Adrenal gland (tissue), 12 donors: ENCODE measurements around the gene HES6. TPM values are rescaled to one million over a fixed set of nuclear protein-coding genes. Genes with fewer than 3 reads are reported as not detected.

Experiments used
- DNase-seq, 7 donors: peaks; one replicate each; pipeline ENCODE4 v3.0.0-alpha.2; 2019 to 2020
- H3K27ac ChIP-seq, 5 donors: fragments of 200-600 bp; sonication (generic) in 4 of 5; 1 replicate in 3 of 5; 2 replicates in 2 of 5; pipeline versions ENCODE4 v1.5.1 to v1.8.0; 2016 to 2020; ENCODE audit warnings: mild to moderate bottlenecking in 1 of 5
- H3K27me3 ChIP-seq: fragments of 200-600 bp; 2 replicates; pipeline ENCODE4 v1.8.0; 2021
- H3K36me3 ChIP-seq, 2 donors: fragments of 200-600 bp; replicated peaks in 1 of 2; 1 replicate in 1 of 2; 2 replicates in 1 of 2; pipeline versions ENCODE4 v1.5.1 to v1.8.0; 2018 to 2022
- H3K4me1 ChIP-seq, 2 donors: fragments of 200-600 bp; replicated peaks in 1 of 2; 1 replicate in 1 of 2; 2 replicates in 1 of 2; pipeline versions ENCODE4 v1.5.1 to v1.8.0; 2018 to 2021
- H3K4me3 ChIP-seq, 4 donors: fragments of 200-600 bp; sonication (generic) in 3 of 4; one replicate each; pipeline ENCODE4 v1.5.1; 2016 to 2018
- H3K9me3 ChIP-seq, 3 donors: fragments of 200-600 bp; sonication (generic) in 1 of 3; replicated peaks in 1 of 3; 1 replicate in 2 of 3; 2 replicates in 1 of 3; pipeline versions ENCODE4 v1.5.1 to v1.8.0; 2016 to 2021
- POLR2A ChIP-seq, 2 donors: fragments of 450-650 bp; IDR thresholded peaks; one replicate each; pipeline ENCODE4 v1.6.1; 2017; ENCODE audit warnings: antibody characterized with exemption in 2 of 2, mild to moderate bottlenecking in 2 of 2, moderate library complexity in 1 of 2
- WGBS, 4 donors: extraction: QIAGEN DNeasy Blood & Tissue Kit in 2 of 4; methylation state at CpG; one replicate each; pipeline versions ENCODE4 v1.1.5 to v1.1.7; 2013 to 2017; 5-methylcytosine and 5-hydroxymethylcytosine counted together
- intact Hi-C, 2 donors: fragments of 100-400 bp; cut with DNase I; formaldehyde crosslinking; loops; one replicate each; pipeline versions ENCODE4 v1.14.1 to v1.15.0; 2022 to 2023
- polyA plus RNA-seq, 3 donors: library from polyadenylated mRNA; stranded (reverse); fragments of 200-250 nt in 2 of 3; fragments of 350-450 nt in 1 of 3; fragmentation: Illumina TruSeq in 1 of 3; extraction: RNeasy Lipid Tissue Mini Kit (QIAGEN cat#74804) in 1 of 3; gene quantifications; one replicate each; pipeline ENCODE4 v1.2.3, GENCODE V29; 2013 to 2014
- total RNA-seq, 9 donors: library from RNA; depleted of rRNA in 4 of 9; stranded (reverse); fragments of >200 nt in 4 of 9; fragments of 120-200 nt in 1 of 9; fragmentation: NEBNext Ultra II Directional in 1 of 9; extraction: Animal tissue kit (Norgen Biotek cat#: 25700) in 1 of 9; gene quantifications; one replicate each; pipeline versions ENCODE4 v1.1.0 to v1.2.4, GENCODE V29; 2013 to 2023
- TF ChIP-seq, protein P1 (sequence below), 6 experiments: fragments of 450-650 bp in 4 of 6; fragments of 200-600 bp in 2 of 6; sonication (generic) in 1 of 6; IDR thresholded peaks; 1 replicate in 5 of 6; 2 replicates in 1 of 6; pipeline versions ENCODE4 v1.5.1 to v1.8.0; 2016 to 2021; ENCODE audit warnings: antibody characterized with exemption in 6 of 6, mild to moderate bottlenecking in 2 of 6, moderate library complexity in 1 of 6
- donor health status: healthy with polysubstance abuse.
- donor health status: Bipolar disorder and iron deficiency.
- donor health status: DM: yes; HTN: yes; CAD: no.
- donor health status: DM: no; HTN: no; CAD: no.
- donor health status: DM: no; HTN: no; CAD: no.
- donor health status: DM: yes; HTN: yes; CAD: no.

Gene HES6
- total and polyA plus RNA-seq, 12 donors: 4.3 to 21.6 (median 11.0) TPM

DNA sequence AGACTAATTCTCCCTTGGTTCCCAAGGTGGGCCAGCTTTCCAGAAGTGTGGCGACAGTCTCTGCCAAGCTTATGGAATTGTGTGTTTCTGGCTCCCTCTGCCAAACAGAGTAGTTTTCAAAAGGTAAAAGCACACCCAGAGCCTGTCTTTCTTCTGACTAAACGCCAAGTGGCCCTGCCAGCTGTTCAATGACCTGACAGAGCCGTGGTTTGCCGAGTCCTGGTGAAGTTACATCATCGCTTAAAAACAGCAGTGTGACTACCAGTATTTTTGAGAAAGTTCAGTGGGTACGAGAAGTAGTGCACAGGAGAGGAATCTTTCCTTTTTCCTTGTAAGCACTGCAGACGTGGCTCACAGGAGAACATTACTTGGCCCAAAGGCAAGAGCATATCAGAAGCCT, 46.7 kb upstream of the HES6 start:
- no peak overlapping the region for H3K4me3 ChIP-seq

DNA sequence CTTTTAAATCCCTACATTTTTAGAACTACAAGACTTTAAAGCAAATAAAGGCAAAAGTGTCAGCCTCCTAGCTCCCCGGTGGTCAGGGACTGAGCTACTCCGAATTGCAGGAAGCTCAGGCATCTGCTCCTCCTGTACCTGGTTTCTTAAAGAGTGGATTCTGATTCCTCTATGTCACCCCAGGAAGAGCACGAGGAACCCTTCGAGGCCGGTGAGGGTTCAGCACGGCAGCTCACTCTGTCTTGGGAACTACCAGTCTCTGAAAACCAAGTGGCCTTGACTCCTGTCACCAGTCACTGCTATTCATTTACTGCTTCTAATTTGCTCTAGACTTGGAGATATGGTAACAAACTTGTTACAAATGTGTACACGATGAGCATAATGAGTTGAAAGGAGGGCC, 46.3 kb upstream of the HES6 start:
- Histone ChIP-seq H3K4me1 (peaks cover 23 to 40% of the 10 kb centered on the region in 2 donors), H3K36me3 (no peaks in the 10 kb centered on the region), H3K27me3 (no peaks in the 10 kb centered on the region), H3K27ac (peak overlapping the region in 4 of 5 donors; percentile 58 to 99 (median 72)), H3K9me3 (no peaks in the 10 kb centered on the region), H3K4me3 (no peak overlapping the region)
- 40 to 62% (median 47%) methylated on average over 3 to 7 of the region's 7 CpGs for WGBS, 4 donors
- TF ChIP-seq POLR2A (IDR thresholded peaks at IDR 0.05): no peak
- TF ChIP-seq, protein P1, sequence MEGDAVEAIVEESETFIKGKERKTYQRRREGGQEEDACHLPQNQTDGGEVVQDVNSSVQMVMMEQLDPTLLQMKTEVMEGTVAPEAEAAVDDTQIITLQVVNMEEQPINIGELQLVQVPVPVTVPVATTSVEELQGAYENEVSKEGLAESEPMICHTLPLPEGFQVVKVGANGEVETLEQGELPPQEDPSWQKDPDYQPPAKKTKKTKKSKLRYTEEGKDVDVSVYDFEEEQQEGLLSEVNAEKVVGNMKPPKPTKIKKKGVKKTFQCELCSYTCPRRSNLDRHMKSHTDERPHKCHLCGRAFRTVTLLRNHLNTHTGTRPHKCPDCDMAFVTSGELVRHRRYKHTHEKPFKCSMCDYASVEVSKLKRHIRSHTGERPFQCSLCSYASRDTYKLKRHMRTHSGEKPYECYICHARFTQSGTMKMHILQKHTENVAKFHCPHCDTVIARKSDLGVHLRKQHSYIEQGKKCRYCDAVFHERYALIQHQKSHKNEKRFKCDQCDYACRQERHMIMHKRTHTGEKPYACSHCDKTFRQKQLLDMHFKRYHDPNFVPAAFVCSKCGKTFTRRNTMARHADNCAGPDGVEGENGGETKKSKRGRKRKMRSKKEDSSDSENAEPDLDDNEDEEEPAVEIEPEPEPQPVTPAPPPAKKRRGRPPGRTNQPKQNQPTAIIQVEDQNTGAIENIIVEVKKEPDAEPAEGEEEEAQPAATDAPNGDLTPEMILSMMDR (IDR thresholded peaks at IDR 0.05): no peak
- intact Hi-C loops: no loop called here
- DNase-seq: peak in 4 of 7 donors; percentile 32 to 56 (median 39)

More for the DNA sequence above, 46.7 kb upstream of the HES6 start:
- H3K4me1 ChIP-seq: peaks cover 23 to 40% of the 10 kb centered on the region in 2 donors
- peak overlapping the region in 4 of 5 donors; percentile 58 to 99 (median 72) for H3K27ac ChIP-seq
- no peaks in the 10 kb centered on the region for H3K9me3 ChIP-seq
- peak; percentile 62 to 94 (median 84) for DNase-seq
- H3K36me3 ChIP-seq: no peaks in the 10 kb centered on the region
- intact Hi-C loops: no loop called here
- no peaks in the 10 kb centered on the region for H3K27me3 ChIP-seq
- WGBS, 4 donors: 33 to 52% (median 38%) methylated on average over 6 to 7 of the region's 7 CpGs
- TF ChIP-seq, protein P1 (IDR thresholded peaks at IDR 0.05): peak in 1 of 6 experiments; percentile 29
- peak in 1 of 2 donors; percentile 50 for TF ChIP-seq POLR2A (IDR thresholded peaks at IDR 0.05)

DNA sequence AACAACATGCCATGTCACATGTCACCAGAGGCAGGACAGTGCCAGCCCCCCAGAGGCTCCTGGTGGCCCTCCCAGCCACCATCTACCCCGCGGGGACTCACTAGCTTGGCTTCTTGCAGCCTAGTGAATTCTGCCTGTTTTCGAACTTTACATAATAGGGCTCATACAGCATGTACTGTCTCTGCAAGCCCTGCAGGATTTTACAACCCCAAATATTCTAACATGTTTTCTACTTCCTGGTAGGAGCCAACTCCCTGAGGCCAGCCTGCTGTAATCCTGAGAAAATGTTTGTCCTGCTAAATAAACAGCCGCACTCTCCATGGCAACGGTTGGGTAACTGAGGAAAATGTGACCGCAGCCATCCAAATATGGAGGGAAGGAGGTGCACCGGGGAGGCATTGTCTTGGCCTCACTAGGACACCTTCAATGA, 45.8 kb upstream of the HES6 start:
- TF ChIP-seq, protein P1 (IDR thresholded peaks at IDR 0.05): no peak
- TF ChIP-seq POLR2A (IDR thresholded peaks at IDR 0.05): no peak
- no peaks in the 10 kb centered on the region for H3K36me3 ChIP-seq
- peak in 6 of 7 donors; percentile 38 to 90 (median 56) for DNase-seq
- H3K9me3 ChIP-seq: no peaks in the 10 kb centered on the region
- H3K27me3 ChIP-seq: no peaks in the 10 kb centered on the region
- H3K4me1 ChIP-seq: peaks cover 23 to 40% of the 10 kb centered on the region in 2 donors
- peak overlapping the region in 3 of 5 donors; percentile 58 to 99 (median 86) for H3K27ac ChIP-seq
- no peak overlapping the region for H3K4me3 ChIP-seq
- intact Hi-C loops: no loop called here
- WGBS, 4 donors: 69 to 83% (median 73%) methylated on average over 6 to 7 of the region's 7 CpGs

DNA sequence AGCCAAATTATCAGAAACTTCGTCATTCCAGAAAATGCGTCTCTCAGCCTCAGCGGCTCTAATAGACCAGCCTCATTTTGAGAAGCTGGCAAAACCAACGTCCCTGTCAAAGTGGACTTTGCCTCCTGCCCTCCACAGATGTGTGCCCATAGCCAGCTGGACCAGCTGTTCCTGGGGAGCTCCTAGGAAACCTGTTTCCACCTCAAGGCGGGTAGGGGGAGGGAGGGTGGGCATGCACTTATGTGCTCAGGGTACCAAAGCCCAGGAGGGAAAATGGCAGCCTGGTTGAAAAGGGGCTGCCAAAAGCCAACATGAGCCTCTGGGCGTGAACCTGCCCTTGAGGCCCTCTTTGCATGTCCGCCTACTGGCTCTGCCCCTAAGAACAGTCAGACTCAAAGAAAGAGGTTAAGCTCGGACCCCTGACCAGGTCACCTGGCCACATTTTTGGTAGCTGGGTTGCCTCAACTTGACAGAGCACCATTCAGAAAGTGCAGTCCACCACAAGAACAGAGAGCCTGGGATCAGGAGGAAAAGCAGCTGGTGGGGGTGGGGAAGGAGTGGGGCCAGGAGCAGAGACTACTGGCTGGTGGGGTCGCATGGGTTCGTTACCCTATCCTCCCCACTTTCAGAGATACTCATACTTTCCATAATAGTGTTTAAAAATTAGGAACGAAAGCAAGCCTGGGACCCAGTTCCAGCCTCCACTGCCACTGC, 45.1 kb upstream of the HES6 start:
- 88 to 93% (median 92%) methylated on average over 9 to 11 of the region's 11 CpGs for WGBS, 4 donors
- no peak overlapping the region for H3K4me3 ChIP-seq
- DNase-seq: no peak
- H3K9me3 ChIP-seq: no peaks in the 10 kb centered on the region
- TF ChIP-seq, protein P1 (IDR thresholded peaks at IDR 0.05): no peak
- no peak for TF ChIP-seq POLR2A (IDR thresholded peaks at IDR 0.05)
- no peaks in the 10 kb centered on the region for H3K27me3 ChIP-seq
- H3K27ac ChIP-seq: peak overlapping the region in 2 of 5 donors; percentile 86 to 99
- no peaks in the 10 kb centered on the region for H3K36me3 ChIP-seq
- peaks cover 23 to 40% of the 10 kb centered on the region in 2 donors for H3K4me1 ChIP-seq
- intact Hi-C loops: no loop called here
